ENCODE measurements around the gene DSTYK. TPM values are rescaled to one million over a fixed set of nuclear protein-coding genes. Genes with fewer than 3 reads are reported as not detected.
"Not testable (repeated sequence)": the region's sequence is repeated elsewhere in the genome, so short reads cannot be mapped to it uniquely, and the experiment has no call there.

DSTYK gene
- total and polyA plus RNA-seq, 4 donors = 16.8 to 25.1 (median 20.0) TPM

- Histone ChIP-seq H3K27me3 (ENCODE audit: control insufficient read depth, insufficient read depth, low read length) (no peaks in the 10 kb centered on the region), H3K9me3 (ENCODE audit: control insufficient read depth, insufficient read depth, low read length) (no peaks in the 10 kb centered on the region), H3K4me1 (ENCODE audit: control insufficient read depth, insufficient read depth, low read length) (peaks cover 18% of the 10 kb centered on the region), H3K27ac (ENCODE audit: low read depth, low read length) (no peak overlapping the region), H3K36me3 (ENCODE audit: control insufficient read depth, insufficient read depth, low read length) (peaks cover 18% of the 10 kb centered on the region), H3K4me3 (ENCODE audit: low read depth, low read length) (no peak overlapping the region)
- 94% methylated on average over 35 of the region's 36 CpGs for WGBS (ENCODE audit: insufficient coverage)
- no peak for DNase-seq (ENCODE audit: low read depth in 4 of 6, low spot score in 6 of 6)
Measured at GRCh38 chr1:205241366-205242030, 30.0 kb upstream of the DSTYK start.

GRCh38 chr1:205240569-205240968 lies 29.1 kb upstream of the DSTYK start:
- Histone ChIP-seq H3K4me1 (ENCODE audit: control insufficient read depth, insufficient read depth, low read length) (peaks cover 15% of the 10 kb centered on the region), H3K27ac (ENCODE audit: low read depth, low read length) (no peak overlapping the region), H3K27me3 (ENCODE audit: control insufficient read depth, insufficient read depth, low read length) (no peaks in the 10 kb centered on the region), H3K4me3 (ENCODE audit: low read depth, low read length) (no peak overlapping the region), H3K9me3 (ENCODE audit: control insufficient read depth, insufficient read depth, low read length) (no peaks in the 10 kb centered on the region), H3K36me3 (ENCODE audit: control insufficient read depth, insufficient read depth, low read length) (peaks cover 18% of the 10 kb centered on the region)
- 100% methylated on average over 3 of the region's 3 CpGs for WGBS (ENCODE audit: insufficient coverage)
- no peak for DNase-seq (ENCODE audit: low read depth in 4 of 6, low spot score in 6 of 6)

- no peaks in the 10 kb centered on the region for H3K27me3 ChIP-seq (ENCODE audit: control insufficient read depth, insufficient read depth, low read length)
- WGBS (ENCODE audit: insufficient coverage) = 71% methylated on average over 6 of the region's 6 CpGs
- DNase-seq (ENCODE audit: low read depth in 4 of 6, low spot score in 6 of 6) = no peak
- peaks cover 15% of the 10 kb centered on the region for H3K4me1 ChIP-seq (ENCODE audit: control insufficient read depth, insufficient read depth, low read length)
- H3K4me3 ChIP-seq (ENCODE audit: low read depth, low read length) = no peak overlapping the region
- no peak overlapping the region for H3K27ac ChIP-seq (ENCODE audit: low read depth, low read length)
- H3K36me3 ChIP-seq (ENCODE audit: control insufficient read depth, insufficient read depth, low read length) = peaks cover 18% of the 10 kb centered on the region
- no peaks in the 10 kb centered on the region for H3K9me3 ChIP-seq (ENCODE audit: control insufficient read depth, insufficient read depth, low read length)
Measured at GRCh38 chr1:205240118-205240517, 28.6 kb upstream of the DSTYK start.

GRCh38 chr1:205239078-205239477 lies 27.6 kb upstream of the DSTYK start:
- peak in 1 of 6 donors; percentile 41 for DNase-seq (ENCODE audit: low read depth in 4 of 6, low spot score in 6 of 6)
- WGBS (ENCODE audit: insufficient coverage) = 31% methylated on average over 3 of the region's 3 CpGs
- H3K27ac ChIP-seq (ENCODE audit: low read depth, low read length) = no peak overlapping the region
- H3K9me3 ChIP-seq (ENCODE audit: control insufficient read depth, insufficient read depth, low read length) = no peaks in the 10 kb centered on the region
- peaks cover 18% of the 10 kb centered on the region for H3K36me3 ChIP-seq (ENCODE audit: control insufficient read depth, insufficient read depth, low read length)
- peaks cover 15% of the 10 kb centered on the region for H3K4me1 ChIP-seq (ENCODE audit: control insufficient read depth, insufficient read depth, low read length)
- H3K27me3 ChIP-seq (ENCODE audit: control insufficient read depth, insufficient read depth, low read length) = no peaks in the 10 kb centered on the region
- no peak overlapping the region for H3K4me3 ChIP-seq (ENCODE audit: low read depth, low read length)

GRCh38 chr1:205237526-205238484 lies 26.3 kb upstream of the DSTYK start:
- Histone ChIP-seq H3K4me3 (ENCODE audit: low read depth, low read length) (no peak overlapping the region), H3K9me3 (ENCODE audit: control insufficient read depth, insufficient read depth, low read length) (no peaks in the 10 kb centered on the region), H3K36me3 (ENCODE audit: control insufficient read depth, insufficient read depth, low read length) (peaks cover 13% of the 10 kb centered on the region), H3K4me1 (ENCODE audit: control insufficient read depth, insufficient read depth, low read length) (peaks cover 15% of the 10 kb centered on the region), H3K27me3 (ENCODE audit: control insufficient read depth, insufficient read depth, low read length) (no peaks in the 10 kb centered on the region), H3K27ac (ENCODE audit: low read depth, low read length) (no peak overlapping the region)
- WGBS (ENCODE audit: insufficient coverage) = 81% methylated on average over 9 of the region's 12 CpGs
- peak in 1 of 6 donors; percentile 84 for DNase-seq (ENCODE audit: low read depth in 4 of 6, low spot score in 6 of 6)

GRCh38 chr1:205236951-205237475 lies 25.5 kb upstream of the DSTYK start:
- Histone ChIP-seq H3K4me3 (ENCODE audit: low read depth, low read length) (no peak overlapping the region), H3K27me3 (ENCODE audit: control insufficient read depth, insufficient read depth, low read length) (no peaks in the 10 kb centered on the region), H3K36me3 (ENCODE audit: control insufficient read depth, insufficient read depth, low read length) (peaks cover 7% of the 10 kb centered on the region), H3K27ac (ENCODE audit: low read depth, low read length) (no peak overlapping the region), H3K4me1 (ENCODE audit: control insufficient read depth, insufficient read depth, low read length) (peaks cover 15% of the 10 kb centered on the region), H3K9me3 (ENCODE audit: control insufficient read depth, insufficient read depth, low read length) (no peaks in the 10 kb centered on the region)
- WGBS (ENCODE audit: insufficient coverage) = 75% methylated on average over 2 of the region's 4 CpGs
- no peak for DNase-seq (ENCODE audit: low read depth in 4 of 6, low spot score in 6 of 6)

- 82% methylated on average over 8 of the region's 8 CpGs for WGBS (ENCODE audit: insufficient coverage)
- Histone ChIP-seq H3K9me3 (ENCODE audit: control insufficient read depth, insufficient read depth, low read length) (no peaks in the 10 kb centered on the region), H3K27ac (ENCODE audit: low read depth, low read length) (no peak overlapping the region), H3K36me3 (ENCODE audit: control insufficient read depth, insufficient read depth, low read length) (peaks cover 2% of the 10 kb centered on the region), H3K27me3 (ENCODE audit: control insufficient read depth, insufficient read depth, low read length) (no peaks in the 10 kb centered on the region), H3K4me3 (ENCODE audit: low read depth, low read length) (no peak overlapping the region), H3K4me1 (ENCODE audit: control insufficient read depth, insufficient read depth, low read length) (peaks cover 11% of the 10 kb centered on the region)
- no peak for DNase-seq (ENCODE audit: low read depth in 4 of 6, low spot score in 6 of 6)
Measured at GRCh38 chr1:205236526-205236925, 25.0 kb upstream of the DSTYK start.

GRCh38 chr1:205235951-205236350 lies 24.4 kb upstream of the DSTYK start:
- Histone ChIP-seq H3K4me3 (ENCODE audit: low read depth, low read length) (no peak overlapping the region), H3K4me1 (ENCODE audit: control insufficient read depth, insufficient read depth, low read length) (peaks cover 11% of the 10 kb centered on the region), H3K9me3 (ENCODE audit: control insufficient read depth, insufficient read depth, low read length) (no peaks in the 10 kb centered on the region), H3K27me3 (ENCODE audit: control insufficient read depth, insufficient read depth, low read length) (no peaks in the 10 kb centered on the region), H3K36me3 (ENCODE audit: control insufficient read depth, insufficient read depth, low read length) (no peaks in the 10 kb centered on the region), H3K27ac (ENCODE audit: low read depth, low read length) (no peak overlapping the region)
- DNase-seq (ENCODE audit: low read depth in 4 of 6, low spot score in 6 of 6) = no peak
- WGBS (ENCODE audit: insufficient coverage) = 90% methylated on average over 2 of the region's 6 CpGs

- H3K27me3 ChIP-seq (ENCODE audit: control insufficient read depth, insufficient read depth, low read length); DNase-seq (ENCODE audit: low read depth in 4 of 6, low spot score in 6 of 6); H3K9me3 ChIP-seq (ENCODE audit: control insufficient read depth, insufficient read depth, low read length); H3K4me3 ChIP-seq (ENCODE audit: low read depth, low read length); H3K27ac ChIP-seq (ENCODE audit: low read depth, low read length); H3K36me3 ChIP-seq (ENCODE audit: control insufficient read depth, insufficient read depth, low read length): not testable (repeated sequence)
- H3K4me1 ChIP-seq (ENCODE audit: control insufficient read depth, insufficient read depth, low read length) = peaks cover 17% of the 10 kb centered on the region
- 97% methylated on average over 3 of the region's 7 CpGs for WGBS (ENCODE audit: insufficient coverage)
Measured at GRCh38 chr1:205233986-205234385, 22.5 kb upstream of the DSTYK start.
